KMS-11 (cell line): ENCODE results near the gene STAC2.

Experiments used
- H2AFZ ChIP-seq: fragments of 200-600 bp; sonication (generic); 2 replicates; pipeline ENCODE4 v1.6.1; 2016; ENCODE audit warnings: antibody characterized with exemption, mixed run types, low read depth
- H3K27ac ChIP-seq: fragments of 200-600 bp; sonication (generic); 2 replicates; pipeline ENCODE4 v1.6.1; 2016; ENCODE audit warnings: mild to moderate bottlenecking, mixed run types
- H3K27me3 ChIP-seq: fragments of 200-600 bp; sonication (generic); 2 replicates; pipeline ENCODE4 v1.6.1; 2017; ENCODE audit warnings: mild to moderate bottlenecking, low read depth, mixed run types, moderate library complexity; ENCODE audit not compliant: insufficient read depth
- H3K36me3 ChIP-seq: fragments of 200-600 bp; sonication (generic); 2 replicates; pipeline ENCODE4 v1.6.1; 2017; ENCODE audit warnings: mild to moderate bottlenecking, mixed run types; ENCODE audit not compliant: insufficient read depth
- H3K4me1 ChIP-seq: fragments of 200-600 bp; sonication (generic); 2 replicates; pipeline ENCODE4 v1.6.1; 2016; ENCODE audit warnings: mild to moderate bottlenecking, low read depth, mixed run types; ENCODE audit not compliant: poor library complexity, severe bottlenecking
- H3K4me2 ChIP-seq: fragments of 200-600 bp; sonication (generic); 2 replicates; pipeline ENCODE4 v1.7.0; 2016; ENCODE audit warnings: mild to moderate bottlenecking, mixed run types
- H3K4me3 ChIP-seq: fragments of 200-600 bp; sonication (generic); IDR thresholded peaks from 2 replicates; pipeline ENCODE4 v1.6.1; 2017; ENCODE audit warnings: low read depth, low read length, mixed read lengths; ENCODE audit not compliant: insufficient read depth
- H3K79me2 ChIP-seq: fragments of 200-600 bp; sonication (generic); 2 replicates; pipeline ENCODE4 v1.6.1; 2016; ENCODE audit warnings: low read depth, mixed run types; ENCODE audit not compliant: insufficient read depth
- H3K9ac ChIP-seq: fragments of 200-600 bp; sonication (generic); 2 replicates; pipeline ENCODE4 v1.6.1; 2016; ENCODE audit warnings: mild to moderate bottlenecking, mixed run types
- H4K20me1 ChIP-seq: fragments of 200-600 bp; sonication (generic); 2 replicates; pipeline ENCODE4 v1.6.1; 2016; ENCODE audit warnings: mild to moderate bottlenecking, mixed run types; ENCODE audit not compliant: insufficient read depth
- CTCF ChIP-seq: fragments of 200-600 bp; sonication (generic); conservative IDR thresholded peaks from 2 replicates; pipeline ENCODE4 v1.6.1; 2017; ENCODE audit warnings: low read depth, mild to moderate bottlenecking, antibody characterized with exemption, low read length, moderate library complexity, mixed read lengths

The STAC2 gene

DNA sequence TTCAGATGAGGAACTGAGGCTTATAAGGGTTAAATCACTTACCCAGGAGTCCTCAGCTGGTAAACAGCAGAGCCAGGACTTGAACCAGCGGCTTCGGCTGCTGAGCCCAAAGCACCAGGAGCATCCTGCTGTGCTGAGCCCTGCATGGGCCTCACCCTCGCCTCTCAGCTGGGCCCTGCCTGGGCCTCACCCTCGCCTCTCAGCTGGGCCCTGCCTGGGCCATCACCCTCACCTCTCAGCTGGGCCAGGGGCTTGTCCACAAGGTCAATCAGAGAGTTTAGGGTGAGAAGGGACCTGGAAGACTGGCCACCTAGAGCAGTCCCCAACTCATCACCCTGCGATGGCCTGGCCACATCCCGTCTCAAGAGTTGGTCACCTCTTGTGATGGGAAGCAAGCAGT is 4.2 kb downstream of the STAC2 start:
- H3K27ac ChIP-seq = no peak overlapping the region
- H3K9ac ChIP-seq = no peak overlapping the region
- peaks cover 60% of the 10 kb centered on the region for H3K27me3 ChIP-seq
- no peak overlapping the region for H3K4me3 ChIP-seq
- no peak overlapping the region for H2AFZ ChIP-seq
- no peak for TF ChIP-seq CTCF
- no peaks in the 10 kb centered on the region for H3K79me2 ChIP-seq
- no peak overlapping the region for H3K4me2 ChIP-seq
- H3K4me1 ChIP-seq = no peaks in the 10 kb centered on the region
- no peaks in the 10 kb centered on the region for H4K20me1 ChIP-seq
- H3K36me3 ChIP-seq = no peaks in the 10 kb centered on the region

- H2AFZ ChIP-seq = no peak overlapping the region
- no peak overlapping the region for H3K4me2 ChIP-seq
- no peak overlapping the region for H3K27ac ChIP-seq
- no peak overlapping the region for H3K4me3 ChIP-seq
- no peak overlapping the region for H3K9ac ChIP-seq
- no peak for TF ChIP-seq CTCF
- H4K20me1 ChIP-seq = no peaks in the 10 kb centered on the region
- H3K27me3 ChIP-seq = peaks cover 50% of the 10 kb centered on the region
- H3K79me2 ChIP-seq = no peaks in the 10 kb centered on the region
- no peaks in the 10 kb centered on the region for H3K36me3 ChIP-seq
- no peaks in the 10 kb centered on the region for H3K4me1 ChIP-seq
Observed at GRCh38 chr17:39219647-39220154, 6.0 kb downstream of the STAC2 start.

- H3K4me1 ChIP-seq = no peaks in the 10 kb centered on the region
- no peak for TF ChIP-seq CTCF
- H3K79me2 ChIP-seq = no peaks in the 10 kb centered on the region
- no peak overlapping the region for H3K9ac ChIP-seq
- no peaks in the 10 kb centered on the region for H4K20me1 ChIP-seq
- H3K4me3 ChIP-seq = no peak overlapping the region
- H2AFZ ChIP-seq = no peak overlapping the region
- no peak overlapping the region for H3K4me2 ChIP-seq
- H3K27ac ChIP-seq = no peak overlapping the region
- no peaks in the 10 kb centered on the region for H3K36me3 ChIP-seq
- peaks cover 42% of the 10 kb centered on the region for H3K27me3 ChIP-seq
Observed at GRCh38 chr17:39218906-39219305, 6.8 kb downstream of the STAC2 start.

DNA sequence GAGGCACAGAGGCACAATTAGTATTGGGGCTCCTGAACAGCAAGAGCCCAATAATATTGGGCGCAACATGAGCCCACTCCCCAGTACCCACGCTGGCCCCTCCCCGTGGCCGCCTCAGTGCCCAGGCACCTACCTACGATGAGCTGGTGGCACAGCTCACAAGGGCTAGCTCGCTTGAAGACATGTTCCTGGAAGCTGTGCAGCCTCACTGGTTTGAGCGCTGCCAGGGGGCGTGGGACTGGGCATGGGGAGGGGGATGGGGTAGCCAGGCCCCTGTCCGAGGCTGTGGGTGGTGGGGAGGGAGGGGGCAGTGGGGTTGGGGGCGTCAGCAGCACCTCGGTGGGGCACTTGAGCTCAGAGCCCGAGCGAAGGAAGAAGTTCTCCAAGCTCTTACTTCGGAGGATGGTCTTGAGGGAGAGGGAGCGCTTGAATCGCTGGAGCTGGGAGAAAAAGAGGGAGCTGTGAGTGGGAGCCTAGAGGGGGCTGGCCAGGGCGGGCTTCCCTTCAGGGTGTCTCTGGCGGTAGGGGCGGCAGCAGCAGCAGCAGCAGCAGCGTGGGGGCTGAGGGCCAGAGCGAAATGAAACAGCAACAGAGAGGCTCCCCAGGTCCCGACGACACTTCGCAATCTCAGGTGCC is 7.9 kb downstream of the STAC2 start:
- Histone ChIP-seq H3K79me2 (no peaks in the 10 kb centered on the region), H3K27me3 (peaks cover 34% of the 10 kb centered on the region), H3K27ac (no peak overlapping the region), H4K20me1 (no peaks in the 10 kb centered on the region), H3K4me2 (no peak overlapping the region), H3K9ac (no peak overlapping the region), H3K36me3 (no peaks in the 10 kb centered on the region), H2AFZ (no peak overlapping the region), H3K4me3 (no peak overlapping the region), H3K4me1 (no peaks in the 10 kb centered on the region)
- TF ChIP-seq CTCF = no peak
